K562 (cell line): ENCODE results near the gene STK26.

ENCODE experiments used
- BRCA1 ChIP-seq, 2 experiments: fragments of 450-650 bp in 1 of 2; sonication (generic) in 1 of 2; formaldehyde crosslinking in 1 of 2; IDR thresholded peaks; 2 replicates each; pipeline versions ENCODE4 v1.5.0 to v1.6.1; 2017 to 2020; ENCODE audit warnings: mild to moderate bottlenecking in 1 of 2, missing genetic modification reagents in 1 of 2
- CTCF ChIP-seq, 3 experiments: IDR thresholded peaks in 2 of 3; conservative IDR thresholded peaks in 1 of 3; 2 replicates each; pipeline ENCODE4 v1.5.1; 2011 to 2012; ENCODE audit warnings: low read length in 3 of 3, mild to moderate bottlenecking in 3 of 3, control low read depth in 2 of 3, improper control_type of control experiment in 1 of 3, inconsistent platforms in 1 of 3, low read depth in 1 of 3, mixed read lengths in 1 of 3, moderate library complexity in 1 of 3; ENCODE audit not compliant: insufficient read depth in 2 of 3
- EZH2 ChIP-seq: IDR thresholded peaks from 2 replicates; pipeline ENCODE4 v1.6.1; 2012; ENCODE audit warnings: low read depth, mild to moderate bottlenecking, inconsistent platforms, low read length, borderline replicate concordance
- HCFC1 ChIP-seq: IDR thresholded peaks from 2 replicates; pipeline ENCODE4 v1.6.1; 2012; ENCODE audit warnings: low read depth, low read length, improper control_type of control experiment
- IRF2 ChIP-seq: sonication (generic); formaldehyde crosslinking; IDR thresholded peaks from 2 replicates; pipeline ENCODE4 v1.8.1; 2022; ENCODE audit warnings: mild to moderate bottlenecking, missing genetic modification reagents
- ZKSCAN1 ChIP-seq: fragments of 150-350 bp; IDR thresholded peaks from 2 replicates; pipeline ENCODE4 v1.6.1; 2016; ENCODE audit warnings: low read depth, low read length

GRCh38 chrX:132090403-132091159, 67.5 kb downstream of the STK26 start:
- no peak for TF ChIP-seq HCFC1
- no peak for TF ChIP-seq BRCA1 (IDR thresholded peaks at IDR 0.05)
- TF ChIP-seq BRCA1 (CRISPR knock-in tag; IDR thresholded peaks at IDR 0.05), result no peak
- TF ChIP-seq EZH2, result no peak
- no peak for TF ChIP-seq CTCF (IDR thresholded peaks at IDR 0.05 in 2 of 3, conservative IDR thresholded peaks at IDR 0.05 in 1 of 3; ENCODE audit: insufficient read depth in 2 of 3, low read depth in 1 of 3, low read length in 3 of 3)
- no peak for TF ChIP-seq IRF2 (CRISPR knock-in tag)
- no peak for TF ChIP-seq ZKSCAN1
